WTC11 (cell line): ENCODE results near the gene PNRC1. TPM values are rescaled to one million over a fixed set of nuclear protein-coding genes. Genes with fewer than 3 reads are reported as not detected.

ENCODE experiments used
- ATAC-seq: fragments of 200-7000 bp; cut with Tn5 transposase; 2 replicates; pipeline ENCODE4 v1.10.0; 2021; ENCODE audit warnings: mild to moderate bottlenecking, moderate library complexity
- CTCF ChIA-PET: fragments of 300-600 bp; sonication (Branson Sonifier 250); formaldehyde crosslinking; loops from one replicate; lab custom pipeline; 2021; ENCODE audit warnings: antibody characterized with exemption; lab: Charles Lee
- POLR2A ChIA-PET: fragments of 350-600 bp; sonication (Branson Sonifier 250); formaldehyde crosslinking; loops from one replicate; lab custom pipeline; 2021; ENCODE audit warnings: antibody characterized with exemption; lab: Charles Lee
- DNase-seq: peaks from one replicate; pipeline ENCODE4 v3.0.0; 2021; ENCODE audit warnings: low spot score
- H3K27ac Mint-ChIP-seq: 2 replicates; pipeline ENCODE4 v1.8.0; 2021; ENCODE audit warnings: mixed read lengths
- H3K27me3 Mint-ChIP-seq: 2 replicates; pipeline ENCODE4 v1.8.0; 2021; ENCODE audit warnings: low read depth, mild to moderate bottlenecking, moderate library complexity, mixed read lengths
- H3K36me3 Mint-ChIP-seq: 2 replicates; pipeline ENCODE4 v1.8.0; 2021; ENCODE audit warnings: mixed read lengths
- H3K4me1 Mint-ChIP-seq: 2 replicates; pipeline ENCODE4 v1.8.0; 2022; ENCODE audit warnings: mixed read lengths
- H3K4me3 Mint-ChIP-seq: 2 replicates; pipeline ENCODE4 v1.8.0; 2021; ENCODE audit warnings: mild to moderate bottlenecking, moderate library complexity, mixed read lengths
- H3K9me3 Mint-ChIP-seq: 2 replicates; pipeline ENCODE4 v1.8.0; 2021; ENCODE audit warnings: mixed read lengths
- CBFB ChIP-seq: sonication (generic); formaldehyde crosslinking; IDR thresholded peaks from 2 replicates; pipeline ENCODE4 v1.8.1; 2022; ENCODE audit warnings: mild to moderate bottlenecking, low read depth, missing genetic modification reagents
- E2F5 ChIP-seq: sonication (generic); formaldehyde crosslinking; IDR thresholded peaks from 2 replicates; pipeline ENCODE4 v1.8.1; 2022; ENCODE audit warnings: mild to moderate bottlenecking, moderate library complexity, missing genetic modification reagents
- HMGXB4 ChIP-seq: sonication (generic); formaldehyde crosslinking; IDR thresholded peaks from 2 replicates; pipeline ENCODE4 v1.8.1; 2023; ENCODE audit warnings: mild to moderate bottlenecking, moderate library complexity, missing genetic modification reagents
- MAX ChIP-seq: sonication (generic); formaldehyde crosslinking; IDR thresholded peaks from 2 replicates; pipeline ENCODE4 v1.8.0; 2022; ENCODE audit warnings: mild to moderate bottlenecking, missing genetic modification reagents
- MXD4 ChIP-seq: fragments of 250-450 bp; sonication (Bioruptor Pico); IDR thresholded peaks from 2 replicates; pipeline ENCODE4 v1.8.0; 2021; ENCODE audit warnings: mild to moderate bottlenecking, moderate library complexity, borderline replicate concordance
- NFE2L1 ChIP-seq: sonication (generic); formaldehyde crosslinking; IDR thresholded peaks from 2 replicates; pipeline ENCODE4 v1.8.1; 2023; ENCODE audit warnings: missing genetic modification reagents
- NR1H2 ChIP-seq: sonication (generic); formaldehyde crosslinking; IDR thresholded peaks from 2 replicates; pipeline ENCODE4 v1.9.0; 2021; ENCODE audit warnings: mild to moderate bottlenecking, moderate library complexity, missing genetic modification reagents
- OVOL2 ChIP-seq: fragments of 250-450 bp; sonication (Bioruptor Pico); IDR thresholded peaks from 2 replicates; pipeline ENCODE4 v1.9.0; 2021; ENCODE audit warnings: mild to moderate bottlenecking, borderline replicate concordance
- SMAD3 ChIP-seq: sonication (generic); formaldehyde crosslinking; IDR thresholded peaks from 2 replicates; pipeline ENCODE4 v1.8.0; 2022; ENCODE audit warnings: missing genetic modification reagents, mild to moderate bottlenecking, borderline replicate concordance
- TCF7 ChIP-seq: sonication (generic); formaldehyde crosslinking; IDR thresholded peaks from 2 replicates; pipeline ENCODE4 v1.8.0; 2022; ENCODE audit warnings: mild to moderate bottlenecking, low read depth, missing genetic modification reagents, moderate library complexity
- ZNF121 ChIP-seq: sonication (generic); formaldehyde crosslinking; IDR thresholded peaks from 2 replicates; pipeline ENCODE4 v1.8.0; 2023; ENCODE audit warnings: missing genetic modification reagents
- ZNF423 ChIP-seq: fragments of 250-450 bp; sonication (Bioruptor Pico); IDR thresholded peaks from 2 replicates; pipeline ENCODE4 v2.1.2; 2022; ENCODE audit warnings: mild to moderate bottlenecking, moderate library complexity
- total RNA-seq: library from RNA; stranded (reverse); gene quantifications from 3 replicates; pipeline ENCODE4 v1.2.3, GENCODE V29; 2021
- TF ChIP-seq, protein P1 (sequence below): sonication (generic); formaldehyde crosslinking; IDR thresholded peaks from 2 replicates; pipeline ENCODE4 v1.8.1; 2023; ENCODE audit warnings: mild to moderate bottlenecking, missing genetic modification reagents, borderline replicate concordance
- TF ChIP-seq, protein P2 (sequence below): fragments of 250-450 bp; sonication (Bioruptor Pico); IDR thresholded peaks from 2 replicates; pipeline ENCODE4 v2.1.2; 2022; ENCODE audit warnings: mild to moderate bottlenecking, moderate library complexity
- TF ChIP-seq, protein P3 (sequence below): sonication (generic); formaldehyde crosslinking; conservative IDR thresholded peaks from 2 replicates; pipeline ENCODE4 v1.8.1; 2023; ENCODE audit warnings: mild to moderate bottlenecking, low read depth, missing genetic modification reagents, moderate library complexity

Gene PNRC1
- total RNA-seq, 1 experiment from 2014 or later = 39.0 TPM

DNA sequence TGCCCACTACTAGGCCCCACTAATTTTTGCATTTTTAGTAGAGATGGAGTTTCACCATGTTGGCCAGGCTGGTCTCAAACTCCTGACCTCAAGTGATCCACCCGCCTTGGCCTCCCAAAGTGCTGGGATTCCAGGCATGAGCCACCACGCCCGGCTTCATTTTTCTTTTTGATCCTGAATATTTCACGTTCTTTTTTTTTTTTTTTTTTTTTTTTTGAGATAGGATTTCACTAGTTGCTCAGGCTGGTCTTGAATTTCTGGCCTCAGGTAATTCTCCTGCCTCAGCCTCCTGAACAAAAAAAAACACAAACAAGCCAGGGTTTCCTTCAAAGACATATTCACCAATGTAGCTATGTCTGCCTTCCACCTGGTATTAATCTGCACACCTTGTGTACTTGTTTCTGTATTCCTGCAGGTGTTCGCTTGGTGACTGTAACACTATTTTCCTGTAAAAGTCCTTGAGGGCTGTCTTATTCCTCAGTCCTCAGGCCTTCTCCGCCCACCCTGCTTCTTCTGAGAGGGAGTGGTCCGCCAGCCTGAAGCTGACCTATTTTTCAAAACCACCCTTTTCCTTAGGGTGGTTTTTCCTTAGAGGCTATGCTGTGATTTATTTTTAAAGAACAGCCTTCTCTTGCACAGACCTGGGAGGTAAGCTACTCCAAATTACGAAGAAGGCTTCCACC, 36.1 kb upstream of the PNRC1 start:
- ChIA-PET CTCF (interaction anchor here (0.5 kb wide), 1 partner anchor 60 kb away, joined by 3 read pairs; no protein-coding TSS in a partner anchor), POLR2A (interaction anchor here (0.9 to 1.0 kb wide), 2 partner anchors 15 to 36 kb away, joined by 3 read pairs; no protein-coding TSS in a partner anchor)
- ATAC-seq = no peak
- Mint-ChIP-seq H3K4me3 (no peak overlapping the region), H3K9me3 (peaks cover 12% of the 10 kb centered on the region), H3K36me3 (no peaks in the 10 kb centered on the region), H3K27me3 (peaks cover 27% of the 10 kb centered on the region), H3K4me1 (peaks cover 32% of the 10 kb centered on the region), H3K27ac (no peak overlapping the region)
- no peak for TF ChIP-seq MAX (CRISPR knock-in tag)
- TF ChIP-seq SMAD3 (CRISPR knock-in tag) = no peak
- no peak for TF ChIP-seq TCF7
- no peak for TF ChIP-seq HMGXB4 (CRISPR knock-in tag)
- TF ChIP-seq NR1H2 (CRISPR knock-in tag) = no peak
- no peak for TF ChIP-seq ZNF423
- TF ChIP-seq, protein P1, sequence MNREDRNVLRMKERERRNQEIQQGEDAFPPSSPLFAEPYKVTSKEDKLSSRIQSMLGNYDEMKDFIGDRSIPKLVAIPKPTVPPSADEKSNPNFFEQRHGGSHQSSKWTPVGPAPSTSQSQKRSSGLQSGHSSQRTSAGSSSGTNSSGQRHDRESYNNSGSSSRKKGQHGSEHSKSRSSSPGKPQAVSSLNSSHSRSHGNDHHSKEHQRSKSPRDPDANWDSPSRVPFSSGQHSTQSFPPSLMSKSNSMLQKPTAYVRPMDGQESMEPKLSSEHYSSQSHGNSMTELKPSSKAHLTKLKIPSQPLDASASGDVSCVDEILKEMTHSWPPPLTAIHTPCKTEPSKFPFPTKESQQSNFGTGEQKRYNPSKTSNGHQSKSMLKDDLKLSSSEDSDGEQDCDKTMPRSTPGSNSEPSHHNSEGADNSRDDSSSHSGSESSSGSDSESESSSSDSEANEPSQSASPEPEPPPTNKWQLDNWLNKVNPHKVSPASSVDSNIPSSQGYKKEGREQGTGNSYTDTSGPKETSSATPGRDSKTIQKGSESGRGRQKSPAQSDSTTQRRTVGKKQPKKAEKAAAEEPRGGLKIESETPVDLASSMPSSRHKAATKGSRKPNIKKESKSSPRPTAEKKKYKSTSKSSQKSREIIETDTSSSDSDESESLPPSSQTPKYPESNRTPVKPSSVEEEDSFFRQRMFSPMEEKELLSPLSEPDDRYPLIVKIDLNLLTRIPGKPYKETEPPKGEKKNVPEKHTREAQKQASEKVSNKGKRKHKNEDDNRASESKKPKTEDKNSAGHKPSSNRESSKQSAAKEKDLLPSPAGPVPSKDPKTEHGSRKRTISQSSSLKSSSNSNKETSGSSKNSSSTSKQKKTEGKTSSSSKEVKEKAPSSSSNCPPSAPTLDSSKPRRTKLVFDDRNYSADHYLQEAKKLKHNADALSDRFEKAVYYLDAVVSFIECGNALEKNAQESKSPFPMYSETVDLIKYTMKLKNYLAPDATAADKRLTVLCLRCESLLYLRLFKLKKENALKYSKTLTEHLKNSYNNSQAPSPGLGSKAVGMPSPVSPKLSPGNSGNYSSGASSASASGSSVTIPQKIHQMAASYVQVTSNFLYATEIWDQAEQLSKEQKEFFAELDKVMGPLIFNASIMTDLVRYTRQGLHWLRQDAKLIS (CRISPR knock-in tag) = no peak
- TF ChIP-seq MXD4 (CRISPR knock-in tag) = no peak
- TF ChIP-seq, protein P2, sequence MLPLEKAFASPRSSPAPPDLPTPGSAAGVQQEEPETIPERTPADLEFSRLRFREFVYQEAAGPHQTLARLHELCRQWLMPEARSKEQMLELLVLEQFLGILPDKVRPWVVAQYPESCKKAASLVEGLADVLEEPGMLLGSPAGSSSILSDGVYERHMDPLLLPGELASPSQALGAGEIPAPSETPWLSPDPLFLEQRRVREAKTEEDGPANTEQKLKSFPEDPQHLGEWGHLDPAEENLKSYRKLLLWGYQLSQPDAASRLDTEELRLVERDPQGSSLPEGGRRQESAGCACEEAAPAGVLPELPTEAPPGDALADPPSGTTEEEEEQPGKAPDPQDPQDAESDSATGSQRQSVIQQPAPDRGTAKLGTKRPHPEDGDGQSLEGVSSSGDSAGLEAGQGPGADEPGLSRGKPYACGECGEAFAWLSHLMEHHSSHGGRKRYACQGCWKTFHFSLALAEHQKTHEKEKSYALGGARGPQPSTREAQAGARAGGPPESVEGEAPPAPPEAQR (CRISPR knock-in tag) = no peak
- no peak for TF ChIP-seq OVOL2 (CRISPR knock-in tag)
- no peak for TF ChIP-seq E2F5 (CRISPR knock-in tag)
- TF ChIP-seq, protein P3, sequence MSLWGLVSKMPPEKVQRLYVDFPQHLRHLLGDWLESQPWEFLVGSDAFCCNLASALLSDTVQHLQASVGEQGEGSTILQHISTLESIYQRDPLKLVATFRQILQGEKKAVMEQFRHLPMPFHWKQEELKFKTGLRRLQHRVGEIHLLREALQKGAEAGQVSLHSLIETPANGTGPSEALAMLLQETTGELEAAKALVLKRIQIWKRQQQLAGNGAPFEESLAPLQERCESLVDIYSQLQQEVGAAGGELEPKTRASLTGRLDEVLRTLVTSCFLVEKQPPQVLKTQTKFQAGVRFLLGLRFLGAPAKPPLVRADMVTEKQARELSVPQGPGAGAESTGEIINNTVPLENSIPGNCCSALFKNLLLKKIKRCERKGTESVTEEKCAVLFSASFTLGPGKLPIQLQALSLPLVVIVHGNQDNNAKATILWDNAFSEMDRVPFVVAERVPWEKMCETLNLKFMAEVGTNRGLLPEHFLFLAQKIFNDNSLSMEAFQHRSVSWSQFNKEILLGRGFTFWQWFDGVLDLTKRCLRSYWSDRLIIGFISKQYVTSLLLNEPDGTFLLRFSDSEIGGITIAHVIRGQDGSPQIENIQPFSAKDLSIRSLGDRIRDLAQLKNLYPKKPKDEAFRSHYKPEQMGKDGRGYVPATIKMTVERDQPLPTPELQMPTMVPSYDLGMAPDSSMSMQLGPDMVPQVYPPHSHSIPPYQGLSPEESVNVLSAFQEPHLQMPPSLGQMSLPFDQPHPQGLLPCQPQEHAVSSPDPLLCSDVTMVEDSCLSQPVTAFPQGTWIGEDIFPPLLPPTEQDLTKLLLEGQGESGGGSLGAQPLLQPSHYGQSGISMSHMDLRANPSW (CRISPR knock-in tag) = no peak
- no peak for TF ChIP-seq NFE2L1 (CRISPR knock-in tag)
- TF ChIP-seq ZNF121 = no peak
- TF ChIP-seq CBFB (CRISPR knock-in tag) = no peak
- no peak for DNase-seq
